ENCODE data around the gene HSH2D. TPM values are rescaled to one million over a fixed set of nuclear protein-coding genes. Genes with fewer than 3 reads are reported as not detected.
A peak's percentile ranks its signal among the peaks of the same experiment; 100 is the strongest.

The HSH2D gene
- total RNA-seq, 4 donors from 2014 or later: 1.0 to 5.8 (median 1.6) TPM

DNA sequence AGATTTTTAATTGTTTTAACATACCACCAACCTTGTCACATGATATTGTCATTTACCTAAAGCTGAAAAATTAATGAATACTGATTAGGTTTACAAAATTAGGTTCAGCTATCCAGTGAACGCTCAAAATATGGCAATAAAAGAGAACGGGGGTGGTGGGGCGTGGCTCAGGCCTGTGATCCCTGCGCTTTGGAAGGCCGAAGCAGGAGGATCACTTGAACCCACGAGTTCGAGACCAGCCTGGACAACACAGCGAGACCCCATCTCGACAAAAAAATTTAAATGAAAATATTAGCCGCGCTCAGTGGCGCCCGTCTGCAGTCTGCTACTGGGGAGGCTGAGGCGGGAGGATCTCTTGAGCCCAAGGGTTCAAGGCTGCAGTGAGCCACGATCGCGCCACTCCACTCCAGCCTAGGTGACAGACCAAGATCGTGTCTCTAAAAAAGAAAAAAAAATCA is 41.2 kb downstream of the HSH2D start:
- ATAC-seq (ENCODE audit: low FRiP score) (peak; percentile 8), DNase-seq (ENCODE audit: low spot score) (no peak)
- TF ChIP-seq, protein P1, sequence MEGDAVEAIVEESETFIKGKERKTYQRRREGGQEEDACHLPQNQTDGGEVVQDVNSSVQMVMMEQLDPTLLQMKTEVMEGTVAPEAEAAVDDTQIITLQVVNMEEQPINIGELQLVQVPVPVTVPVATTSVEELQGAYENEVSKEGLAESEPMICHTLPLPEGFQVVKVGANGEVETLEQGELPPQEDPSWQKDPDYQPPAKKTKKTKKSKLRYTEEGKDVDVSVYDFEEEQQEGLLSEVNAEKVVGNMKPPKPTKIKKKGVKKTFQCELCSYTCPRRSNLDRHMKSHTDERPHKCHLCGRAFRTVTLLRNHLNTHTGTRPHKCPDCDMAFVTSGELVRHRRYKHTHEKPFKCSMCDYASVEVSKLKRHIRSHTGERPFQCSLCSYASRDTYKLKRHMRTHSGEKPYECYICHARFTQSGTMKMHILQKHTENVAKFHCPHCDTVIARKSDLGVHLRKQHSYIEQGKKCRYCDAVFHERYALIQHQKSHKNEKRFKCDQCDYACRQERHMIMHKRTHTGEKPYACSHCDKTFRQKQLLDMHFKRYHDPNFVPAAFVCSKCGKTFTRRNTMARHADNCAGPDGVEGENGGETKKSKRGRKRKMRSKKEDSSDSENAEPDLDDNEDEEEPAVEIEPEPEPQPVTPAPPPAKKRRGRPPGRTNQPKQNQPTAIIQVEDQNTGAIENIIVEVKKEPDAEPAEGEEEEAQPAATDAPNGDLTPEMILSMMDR (IDR thresholded peaks at IDR 0.05): no peak

GRCh38 chr19:16185123-16185767 is 41.8 kb downstream of the HSH2D start, which contains the start of gene FAM32A:
Gene FAM32A, plus strand, starts transcription at chr19:16185410. Its CDS starts 33 bp downstream, at chr19:16185443.
- ATAC-seq (ENCODE audit: low FRiP score) (peak; percentile 97), DNase-seq (ENCODE audit: low spot score) (peak; percentile 95)
- TF ChIP-seq, protein P1 (IDR thresholded peaks at IDR 0.05): no peak

GRCh38 chr19:16185768-16186123 is 42.3 kb downstream of the HSH2D start:
- TF ChIP-seq, protein P1 (IDR thresholded peaks at IDR 0.05): no peak
- peak; percentile 41 for ATAC-seq (ENCODE audit: low FRiP score)
- DNase-seq (ENCODE audit: low spot score): no peak

GRCh38 chr19:16188521-16188920 is 45.0 kb downstream of the HSH2D start:
- DNase-seq (ENCODE audit: low spot score) (no peak), ATAC-seq (ENCODE audit: low FRiP score) (no peak)
- TF ChIP-seq, protein P1 (IDR thresholded peaks at IDR 0.05): no peak

GRCh38 chr19:16190198-16190597 is 46.7 kb downstream of the HSH2D start:
- DNase-seq (ENCODE audit: low spot score) (no peak), ATAC-seq (ENCODE audit: low FRiP score) (no peak)
- TF ChIP-seq, protein P1 (IDR thresholded peaks at IDR 0.05): no peak

- DNase-seq (ENCODE audit: low spot score) (no peak), ATAC-seq (ENCODE audit: low FRiP score) (no peak)
- TF ChIP-seq, protein P1 (IDR thresholded peaks at IDR 0.05): no peak
These were observed 47.3 kb downstream of the HSH2D start for GRCh38 chr19:16190736-16191135.

Measured in omental fat pad (tissue), 4 donors.